ENCODE measurements around the gene SLTM.

Gene SLTM

DNA sequence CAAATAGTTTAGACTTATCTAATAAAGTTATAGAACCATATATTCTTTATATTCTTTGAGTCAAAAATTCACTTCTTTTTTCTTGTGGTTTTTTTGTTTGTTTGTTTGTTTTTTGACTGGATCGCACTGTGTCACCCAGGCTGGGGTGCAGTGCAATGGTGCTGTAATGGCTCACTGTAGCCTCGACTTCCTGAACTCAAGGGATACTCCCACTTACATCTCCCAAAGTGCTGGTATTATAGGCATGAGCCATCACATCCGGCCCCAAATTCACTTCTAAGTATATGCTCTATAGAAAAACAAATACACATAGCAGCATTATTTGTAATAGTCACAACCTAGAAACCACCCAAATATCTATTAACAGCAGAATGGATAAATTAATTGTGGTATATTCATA is 13.7 kb upstream of the SLTM start:
- TF ChIP-seq POLR2AphosphoS5 (IDR thresholded peaks at IDR 0.05; ENCODE audit: low read depth, low read length) (no peak), SIN3A (IDR thresholded peaks at IDR 0.05; ENCODE audit: borderline replicate concordance, insufficient read depth, low read length) (no peak), FOXP2 (optimal IDR thresholded peaks at IDR 0.05; ENCODE audit: borderline replicate concordance, extremely low read depth, extremely low read length, insufficient read depth) (no peak), TAF1 (IDR thresholded peaks at IDR 0.05; ENCODE audit: borderline replicate concordance, insufficient read depth, low read length) (no peak)
- TF ChIP-seq, protein P1, sequence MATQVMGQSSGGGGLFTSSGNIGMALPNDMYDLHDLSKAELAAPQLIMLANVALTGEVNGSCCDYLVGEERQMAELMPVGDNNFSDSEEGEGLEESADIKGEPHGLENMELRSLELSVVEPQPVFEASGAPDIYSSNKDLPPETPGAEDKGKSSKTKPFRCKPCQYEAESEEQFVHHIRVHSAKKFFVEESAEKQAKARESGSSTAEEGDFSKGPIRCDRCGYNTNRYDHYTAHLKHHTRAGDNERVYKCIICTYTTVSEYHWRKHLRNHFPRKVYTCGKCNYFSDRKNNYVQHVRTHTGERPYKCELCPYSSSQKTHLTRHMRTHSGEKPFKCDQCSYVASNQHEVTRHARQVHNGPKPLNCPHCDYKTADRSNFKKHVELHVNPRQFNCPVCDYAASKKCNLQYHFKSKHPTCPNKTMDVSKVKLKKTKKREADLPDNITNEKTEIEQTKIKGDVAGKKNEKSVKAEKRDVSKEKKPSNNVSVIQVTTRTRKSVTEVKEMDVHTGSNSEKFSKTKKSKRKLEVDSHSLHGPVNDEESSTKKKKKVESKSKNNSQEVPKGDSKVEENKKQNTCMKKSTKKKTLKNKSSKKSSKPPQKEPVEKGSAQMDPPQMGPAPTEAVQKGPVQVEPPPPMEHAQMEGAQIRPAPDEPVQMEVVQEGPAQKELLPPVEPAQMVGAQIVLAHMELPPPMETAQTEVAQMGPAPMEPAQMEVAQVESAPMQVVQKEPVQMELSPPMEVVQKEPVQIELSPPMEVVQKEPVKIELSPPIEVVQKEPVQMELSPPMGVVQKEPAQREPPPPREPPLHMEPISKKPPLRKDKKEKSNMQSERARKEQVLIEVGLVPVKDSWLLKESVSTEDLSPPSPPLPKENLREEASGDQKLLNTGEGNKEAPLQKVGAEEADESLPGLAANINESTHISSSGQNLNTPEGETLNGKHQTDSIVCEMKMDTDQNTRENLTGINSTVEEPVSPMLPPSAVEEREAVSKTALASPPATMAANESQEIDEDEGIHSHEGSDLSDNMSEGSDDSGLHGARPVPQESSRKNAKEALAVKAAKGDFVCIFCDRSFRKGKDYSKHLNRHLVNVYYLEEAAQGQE (IDR thresholded peaks at IDR 0.05; ENCODE audit: insufficient read depth in 1 of 2, low read depth in 2 of 2, low read length in 2 of 2), result no peak

DNA sequence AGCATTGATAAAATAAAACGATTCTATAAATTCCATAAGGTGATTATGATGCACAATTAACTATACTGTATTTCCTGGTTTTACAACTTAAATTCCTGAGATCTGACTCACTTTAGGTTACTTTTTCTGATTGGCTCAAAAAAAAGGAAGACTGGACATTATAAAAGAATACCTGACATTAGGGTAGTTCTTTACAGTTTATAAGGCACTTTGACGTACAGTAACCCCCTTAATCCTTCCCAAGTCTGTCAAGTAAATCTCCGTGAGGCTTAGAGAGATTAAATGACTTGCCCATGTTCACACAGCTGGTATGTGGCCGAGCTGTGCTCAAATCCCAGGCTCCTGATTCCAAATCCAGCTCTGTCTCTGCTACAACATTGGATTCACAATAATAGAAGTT is 1.0 kb upstream of the SLTM start:
- TF ChIP-seq FOXP2 (optimal IDR thresholded peaks at IDR 0.05; ENCODE audit: borderline replicate concordance, extremely low read depth, extremely low read length, insufficient read depth), result no peak
- no peak for TF ChIP-seq SIN3A (IDR thresholded peaks at IDR 0.05; ENCODE audit: borderline replicate concordance, insufficient read depth, low read length)
- TF ChIP-seq, protein P1 (IDR thresholded peaks at IDR 0.05; ENCODE audit: insufficient read depth in 1 of 2, low read depth in 2 of 2, low read length in 2 of 2), result no peak
- TF ChIP-seq TAF1 (IDR thresholded peaks at IDR 0.05; ENCODE audit: borderline replicate concordance, insufficient read depth, low read length), result no peak
- no peak for TF ChIP-seq POLR2AphosphoS5 (IDR thresholded peaks at IDR 0.05; ENCODE audit: low read depth, low read length)

DNA sequence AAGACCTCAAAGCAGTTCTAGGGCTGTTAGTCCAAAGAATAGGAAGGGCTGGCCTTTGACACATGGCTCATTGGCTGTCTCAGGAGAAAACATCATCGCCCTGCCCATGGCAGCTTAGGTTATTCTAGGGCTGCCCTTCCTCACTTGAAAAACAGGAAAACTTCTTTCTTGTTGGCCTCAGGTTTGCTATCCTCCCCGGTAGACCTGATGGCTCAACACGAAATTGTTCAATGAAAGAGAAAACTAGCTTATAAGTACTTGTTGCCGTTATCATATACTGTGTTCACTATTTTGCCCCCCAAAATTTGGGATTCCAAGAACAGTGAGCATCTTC is 602 bp upstream of the SLTM start:
- TF ChIP-seq TAF1 (IDR thresholded peaks at IDR 0.05; ENCODE audit: borderline replicate concordance, insufficient read depth, low read length), result no peak
- TF ChIP-seq SIN3A (IDR thresholded peaks at IDR 0.05; ENCODE audit: borderline replicate concordance, insufficient read depth, low read length), result no peak
- TF ChIP-seq, protein P1 (IDR thresholded peaks at IDR 0.05; ENCODE audit: insufficient read depth in 1 of 2, low read depth in 2 of 2, low read length in 2 of 2), result no peak
- TF ChIP-seq FOXP2 (optimal IDR thresholded peaks at IDR 0.05; ENCODE audit: borderline replicate concordance, extremely low read depth, extremely low read length, insufficient read depth), result no peak
- TF ChIP-seq POLR2AphosphoS5 (IDR thresholded peaks at IDR 0.05; ENCODE audit: low read depth, low read length), result no peak

DNA sequence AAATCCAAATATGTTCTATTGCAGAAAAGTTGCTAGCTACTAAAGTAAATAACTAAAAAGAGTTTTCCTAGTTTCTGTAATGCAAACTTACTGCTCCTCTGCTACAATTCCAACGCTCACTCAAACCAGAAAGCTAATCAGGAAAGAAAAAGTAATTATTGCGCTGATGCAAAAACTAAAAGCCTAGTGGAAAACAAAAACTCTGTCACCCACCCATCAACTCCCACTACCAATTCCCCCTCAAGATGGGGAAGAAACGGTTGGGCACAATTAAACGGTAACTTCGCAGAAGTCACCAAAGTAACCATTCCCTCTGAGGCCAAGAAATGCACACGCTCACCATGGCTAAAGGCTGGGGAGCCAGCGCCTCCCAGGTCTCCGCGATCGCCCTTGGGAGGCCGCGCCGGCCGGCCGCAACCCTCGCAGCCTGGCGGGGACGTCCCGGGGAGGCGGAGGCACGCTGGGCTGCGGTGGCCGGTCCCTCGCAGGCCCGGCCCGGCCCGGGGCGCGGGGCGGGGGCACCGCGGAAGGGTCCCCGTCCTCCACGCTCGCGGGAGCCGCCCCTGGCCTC is 684 bp downstream of the SLTM start:
- no peak for TF ChIP-seq SIN3A (IDR thresholded peaks at IDR 0.05; ENCODE audit: borderline replicate concordance, insufficient read depth, low read length)
- TF ChIP-seq FOXP2 (optimal IDR thresholded peaks at IDR 0.05; ENCODE audit: borderline replicate concordance, extremely low read depth, extremely low read length, insufficient read depth), result no peak
- TF ChIP-seq, protein P1 (IDR thresholded peaks at IDR 0.05; ENCODE audit: insufficient read depth in 1 of 2, low read depth in 2 of 2, low read length in 2 of 2), result no peak
- TF ChIP-seq TAF1 (IDR thresholded peaks at IDR 0.05; ENCODE audit: borderline replicate concordance, insufficient read depth, low read length), result no peak
- TF ChIP-seq POLR2AphosphoS5 (IDR thresholded peaks at IDR 0.05; ENCODE audit: low read depth, low read length), result no peak

Measured in PFSK-1 (cell line).